ENCODE data around the gene SMARCC2.

SMARCC2 gene

GRCh38 chr12:56189099-56189917, at the start of gene SMARCC2:
Gene SMARCC2, minus strand, starts transcription at chr12:56189483. Its CDS starts 22 bp downstream, at chr12:56189461.
- H3K9ac ChIP-seq (ENCODE audit: low read length): peak within 1 kb of the TSS; percentile 99
- peaks cover 18% of the 10 kb centered on the region for H3K4me1 ChIP-seq (ENCODE audit: insufficient read depth, low read length)
- H3K27me3 ChIP-seq (ENCODE audit: control insufficient read depth in 1 of 2, insufficient read depth in 2 of 2, low read length in 2 of 2): no peaks in the 10 kb centered on the region
- H3K36me3 ChIP-seq (ENCODE audit: insufficient read depth, low read length): peaks cover 22% of the 10 kb centered on the region
- peak within 1 kb of the TSS; percentile 84 for H3K27ac ChIP-seq (ENCODE audit: low read depth, low read length)
- H3K9me3 ChIP-seq (ENCODE audit: low read length): no peaks in the 10 kb centered on the region
- peak within 1 kb of the TSS; percentile 70 to 97 for H3K4me3 ChIP-seq (ENCODE audit: low read depth in 1 of 2, low read length in 2 of 2)

- Histone ChIP-seq H3K36me3 (ENCODE audit: insufficient read depth, low read length) (peaks cover 40% of the 10 kb centered on the region), H3K9me3 (ENCODE audit: low read length) (no peaks in the 10 kb centered on the region), H3K27ac (ENCODE audit: low read depth, low read length) (no peak overlapping the region), H3K27me3 (ENCODE audit: control insufficient read depth in 1 of 2, insufficient read depth in 2 of 2, low read length in 2 of 2) (no peaks in the 10 kb centered on the region), H3K9ac (ENCODE audit: low read length) (no peak overlapping the region), H3K4me1 (ENCODE audit: insufficient read depth, low read length) (no peaks in the 10 kb centered on the region), H3K4me3 (ENCODE audit: low read depth in 1 of 2, low read length in 2 of 2) (no peak overlapping the region)
These were observed 48.3 kb upstream of the SMARCC2 start for GRCh38 chr12:56237552-56237951.

GRCh38 chr12:56236985-56237384, 47.7 kb upstream of the SMARCC2 start:
- H3K36me3 ChIP-seq (ENCODE audit: insufficient read depth, low read length): peaks cover 34% of the 10 kb centered on the region
- no peaks in the 10 kb centered on the region for H3K27me3 ChIP-seq (ENCODE audit: control insufficient read depth in 1 of 2, insufficient read depth in 2 of 2, low read length in 2 of 2)
- no peak overlapping the region for H3K4me3 ChIP-seq (ENCODE audit: low read depth in 1 of 2, low read length in 2 of 2)
- no peak overlapping the region for H3K9ac ChIP-seq (ENCODE audit: low read length)
- H3K9me3 ChIP-seq (ENCODE audit: low read length): no peaks in the 10 kb centered on the region
- H3K27ac ChIP-seq (ENCODE audit: low read depth, low read length): no peak overlapping the region
- no peaks in the 10 kb centered on the region for H3K4me1 ChIP-seq (ENCODE audit: insufficient read depth, low read length)

- Histone ChIP-seq H3K36me3 (ENCODE audit: insufficient read depth, low read length) (peaks cover 25% of the 10 kb centered on the region), H3K9ac (ENCODE audit: low read length) (no peak overlapping the region), H3K27ac (ENCODE audit: low read depth, low read length) (no peak overlapping the region), H3K27me3 (ENCODE audit: control insufficient read depth in 1 of 2, insufficient read depth in 2 of 2, low read length in 2 of 2) (no peaks in the 10 kb centered on the region), H3K9me3 (ENCODE audit: low read length) (no peaks in the 10 kb centered on the region), H3K4me3 (ENCODE audit: low read depth in 1 of 2, low read length in 2 of 2) (no peak overlapping the region), H3K4me1 (ENCODE audit: insufficient read depth, low read length) (no peaks in the 10 kb centered on the region)
These were observed 46.8 kb upstream of the SMARCC2 start for GRCh38 chr12:56236091-56236490.

- peaks cover 13% of the 10 kb centered on the region for H3K36me3 ChIP-seq (ENCODE audit: insufficient read depth, low read length)
- no peaks in the 10 kb centered on the region for H3K27me3 ChIP-seq (ENCODE audit: control insufficient read depth in 1 of 2, insufficient read depth in 2 of 2, low read length in 2 of 2)
- no peak overlapping the region for H3K9ac ChIP-seq (ENCODE audit: low read length)
- no peaks in the 10 kb centered on the region for H3K9me3 ChIP-seq (ENCODE audit: low read length)
- no peak overlapping the region for H3K27ac ChIP-seq (ENCODE audit: low read depth, low read length)
- H3K4me1 ChIP-seq (ENCODE audit: insufficient read depth, low read length): no peaks in the 10 kb centered on the region
- no peak overlapping the region for H3K4me3 ChIP-seq (ENCODE audit: low read depth in 1 of 2, low read length in 2 of 2)
These were observed 45.6 kb upstream of the SMARCC2 start for GRCh38 chr12:56234746-56235436.

- Histone ChIP-seq H3K27me3 (ENCODE audit: control insufficient read depth in 1 of 2, insufficient read depth in 2 of 2, low read length in 2 of 2) (no peaks in the 10 kb centered on the region), H3K9me3 (ENCODE audit: low read length) (no peaks in the 10 kb centered on the region), H3K36me3 (ENCODE audit: insufficient read depth, low read length) (no peaks in the 10 kb centered on the region), H3K27ac (ENCODE audit: low read depth, low read length) (no peak overlapping the region), H3K9ac (ENCODE audit: low read length) (no peak overlapping the region), H3K4me1 (ENCODE audit: insufficient read depth, low read length) (no peaks in the 10 kb centered on the region), H3K4me3 (ENCODE audit: low read depth in 1 of 2, low read length in 2 of 2) (no peak overlapping the region)
These were observed 41.9 kb upstream of the SMARCC2 start for GRCh38 chr12:56231184-56231582.

GRCh38 chr12:56230432-56231183, 41.3 kb upstream of the SMARCC2 start:
- Histone ChIP-seq H3K27ac (ENCODE audit: low read depth, low read length) (no peak overlapping the region), H3K4me3 (ENCODE audit: low read depth in 1 of 2, low read length in 2 of 2) (no peak overlapping the region), H3K36me3 (ENCODE audit: insufficient read depth, low read length) (no peaks in the 10 kb centered on the region), H3K9me3 (ENCODE audit: low read length) (no peaks in the 10 kb centered on the region), H3K27me3 (ENCODE audit: control insufficient read depth in 1 of 2, insufficient read depth in 2 of 2, low read length in 2 of 2) (no peaks in the 10 kb centered on the region), H3K4me1 (ENCODE audit: insufficient read depth, low read length) (no peaks in the 10 kb centered on the region), H3K9ac (ENCODE audit: low read length) (no peak overlapping the region)

- no peaks in the 10 kb centered on the region for H3K27me3 ChIP-seq (ENCODE audit: control insufficient read depth in 1 of 2, insufficient read depth in 2 of 2, low read length in 2 of 2)
- no peak within 1 kb of the TSS for H3K4me3 ChIP-seq (ENCODE audit: low read depth in 1 of 2, low read length in 2 of 2)
- no peaks in the 10 kb centered on the region for H3K9me3 ChIP-seq (ENCODE audit: low read length)
- H3K9ac ChIP-seq (ENCODE audit: low read length): no peak within 1 kb of the TSS
- no peak within 1 kb of the TSS for H3K27ac ChIP-seq (ENCODE audit: low read depth, low read length)
- peaks cover 1% of the 10 kb centered on the region for H3K4me1 ChIP-seq (ENCODE audit: insufficient read depth, low read length)
- H3K36me3 ChIP-seq (ENCODE audit: insufficient read depth, low read length): no peaks in the 10 kb centered on the region
These were observed 40.7 kb upstream of the SMARCC2 start, which contains the start of gene SLC39A5 for GRCh38 chr12:56229916-56230431. Gene SLC39A5, plus strand, starts transcription at chr12:56230051. Its CDS starts 1,224 bp downstream, at chr12:56231275.

- Histone ChIP-seq H3K9me3 (ENCODE audit: low read length) (no peaks in the 10 kb centered on the region), H3K9ac (ENCODE audit: low read length) (no peak overlapping the region), H3K27me3 (ENCODE audit: control insufficient read depth in 1 of 2, insufficient read depth in 2 of 2, low read length in 2 of 2) (no peaks in the 10 kb centered on the region), H3K4me1 (ENCODE audit: insufficient read depth, low read length) (peaks cover 6% of the 10 kb centered on the region), H3K27ac (ENCODE audit: low read depth, low read length) (no peak overlapping the region), H3K4me3 (ENCODE audit: low read depth in 1 of 2, low read length in 2 of 2) (no peak overlapping the region), H3K36me3 (ENCODE audit: insufficient read depth, low read length) (no peaks in the 10 kb centered on the region)
These were observed 39.8 kb upstream of the SMARCC2 start for GRCh38 chr12:56229082-56229481.

GRCh38 chr12:56224954-56225353, 35.7 kb upstream of the SMARCC2 start:
- H3K9ac ChIP-seq (ENCODE audit: low read length): peak overlapping the region; percentile 72
- no peak overlapping the region for H3K27ac ChIP-seq (ENCODE audit: low read depth, low read length)
- peak overlapping the region; percentile 76 to 80 for H3K4me3 ChIP-seq (ENCODE audit: low read depth in 1 of 2, low read length in 2 of 2)
- no peaks in the 10 kb centered on the region for H3K9me3 ChIP-seq (ENCODE audit: low read length)
- peaks cover 37% of the 10 kb centered on the region for H3K4me1 ChIP-seq (ENCODE audit: insufficient read depth, low read length)
- H3K27me3 ChIP-seq (ENCODE audit: control insufficient read depth in 1 of 2, insufficient read depth in 2 of 2, low read length in 2 of 2): no peaks in the 10 kb centered on the region
- no peaks in the 10 kb centered on the region for H3K36me3 ChIP-seq (ENCODE audit: insufficient read depth, low read length)

- H3K36me3 ChIP-seq (ENCODE audit: insufficient read depth, low read length): no peaks in the 10 kb centered on the region
- H3K27ac ChIP-seq (ENCODE audit: low read depth, low read length): peak within 1 kb of the TSS; percentile 84
- H3K4me3 ChIP-seq (ENCODE audit: low read depth in 1 of 2, low read length in 2 of 2): peak within 1 kb of the TSS; percentile 76 to 80
- no peaks in the 10 kb centered on the region for H3K27me3 ChIP-seq (ENCODE audit: control insufficient read depth in 1 of 2, insufficient read depth in 2 of 2, low read length in 2 of 2)
- H3K9ac ChIP-seq (ENCODE audit: low read length): peak within 1 kb of the TSS; percentile 72
- H3K9me3 ChIP-seq (ENCODE audit: low read length): no peaks in the 10 kb centered on the region
- peaks cover 37% of the 10 kb centered on the region for H3K4me1 ChIP-seq (ENCODE audit: insufficient read depth, low read length)
These were observed 34.9 kb upstream of the SMARCC2 start, which contains the start of gene NABP2 for GRCh38 chr12:56224102-56224701. Gene NABP2, plus strand, starts transcription at chr12:56224342. Its CDS starts 515 bp downstream, at chr12:56224857.
